ENCODE measurements around the gene CREB5.

The CREB5 gene

DNA sequence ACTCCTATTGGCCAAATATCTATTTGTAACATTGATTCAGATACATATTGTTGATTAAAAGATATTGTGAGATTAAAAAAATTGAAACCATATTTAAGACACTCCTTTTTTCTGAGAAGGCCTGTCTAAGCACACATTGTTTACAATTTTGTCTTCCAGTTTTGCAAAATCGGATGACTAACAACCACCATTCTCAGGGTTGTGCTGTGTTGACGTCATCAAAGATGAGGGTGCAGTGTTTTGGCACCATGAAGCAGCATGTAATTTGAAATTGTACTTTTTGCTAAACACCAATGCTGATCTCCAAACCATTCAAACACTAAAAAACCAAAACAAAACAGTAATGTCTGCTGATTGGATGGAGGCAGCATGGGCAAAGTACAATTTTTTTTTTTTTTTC, 7.4 kb downstream of the CREB5 start:
- DNase-seq (ENCODE audit: low read depth), result no peak
- TF ChIP-seq, protein P1, sequence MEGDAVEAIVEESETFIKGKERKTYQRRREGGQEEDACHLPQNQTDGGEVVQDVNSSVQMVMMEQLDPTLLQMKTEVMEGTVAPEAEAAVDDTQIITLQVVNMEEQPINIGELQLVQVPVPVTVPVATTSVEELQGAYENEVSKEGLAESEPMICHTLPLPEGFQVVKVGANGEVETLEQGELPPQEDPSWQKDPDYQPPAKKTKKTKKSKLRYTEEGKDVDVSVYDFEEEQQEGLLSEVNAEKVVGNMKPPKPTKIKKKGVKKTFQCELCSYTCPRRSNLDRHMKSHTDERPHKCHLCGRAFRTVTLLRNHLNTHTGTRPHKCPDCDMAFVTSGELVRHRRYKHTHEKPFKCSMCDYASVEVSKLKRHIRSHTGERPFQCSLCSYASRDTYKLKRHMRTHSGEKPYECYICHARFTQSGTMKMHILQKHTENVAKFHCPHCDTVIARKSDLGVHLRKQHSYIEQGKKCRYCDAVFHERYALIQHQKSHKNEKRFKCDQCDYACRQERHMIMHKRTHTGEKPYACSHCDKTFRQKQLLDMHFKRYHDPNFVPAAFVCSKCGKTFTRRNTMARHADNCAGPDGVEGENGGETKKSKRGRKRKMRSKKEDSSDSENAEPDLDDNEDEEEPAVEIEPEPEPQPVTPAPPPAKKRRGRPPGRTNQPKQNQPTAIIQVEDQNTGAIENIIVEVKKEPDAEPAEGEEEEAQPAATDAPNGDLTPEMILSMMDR (IDR thresholded peaks at IDR 0.05; ENCODE audit: low read depth, low read length, missing control alignments), result no peak
- no peak overlapping the region for H3K4me3 ChIP-seq (ENCODE audit: low read depth, low read length)

DNA sequence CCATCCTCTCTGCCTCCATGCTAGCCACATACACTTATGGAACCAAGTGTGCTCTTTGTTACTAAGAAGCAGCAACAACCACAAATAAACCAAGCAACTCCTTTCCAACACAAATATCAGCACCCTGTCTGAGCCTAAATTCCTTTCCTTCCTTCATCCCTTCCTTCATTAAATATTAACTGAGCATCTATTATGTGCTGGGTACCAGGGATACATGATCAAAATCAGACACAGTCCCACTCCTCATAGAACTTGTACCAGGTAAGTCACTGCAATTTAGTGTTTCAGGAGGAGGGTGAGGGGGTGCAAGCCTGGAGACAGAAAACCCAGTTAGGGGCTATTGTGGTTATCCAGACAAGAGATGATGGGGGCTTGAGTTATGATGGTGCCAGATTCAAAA, 10.8 kb downstream of the CREB5 start:
- DNase-seq (ENCODE audit: low read depth), result no peak
- no peak overlapping the region for H3K4me3 ChIP-seq (ENCODE audit: low read depth, low read length)
- TF ChIP-seq, protein P1 (IDR thresholded peaks at IDR 0.05; ENCODE audit: low read depth, low read length, missing control alignments), result no peak

DNA sequence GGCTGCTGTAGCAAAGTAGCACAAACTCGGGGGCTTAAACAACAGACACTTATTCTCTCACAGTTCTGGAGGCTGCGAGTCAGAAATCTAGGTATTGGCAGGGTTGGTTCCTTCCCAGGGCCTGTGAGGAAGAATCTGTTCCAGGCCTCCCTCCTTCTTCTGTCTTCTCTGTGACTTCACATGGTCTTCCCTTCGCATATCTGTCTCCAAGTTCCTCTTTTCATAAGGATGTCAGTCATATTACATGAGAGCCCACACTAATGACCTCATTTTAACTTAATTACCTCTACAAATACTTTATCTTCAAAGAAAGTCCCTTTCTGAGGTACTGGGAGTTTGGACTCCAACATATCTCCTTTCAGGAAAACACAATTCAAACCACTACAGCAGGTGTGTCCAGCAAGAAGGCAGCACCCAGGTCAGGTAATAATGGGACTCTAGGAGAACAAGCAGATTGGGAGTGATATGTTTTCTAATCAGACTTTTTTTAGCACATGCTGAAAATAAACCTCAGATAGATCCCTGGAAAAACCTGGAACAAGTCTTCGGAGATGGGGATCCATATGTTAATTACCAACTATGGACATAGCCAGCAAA, 11.7 kb downstream of the CREB5 start:
- TF ChIP-seq, protein P1 (IDR thresholded peaks at IDR 0.05; ENCODE audit: low read depth, low read length, missing control alignments), result no peak
- no peak overlapping the region for H3K4me3 ChIP-seq (ENCODE audit: low read depth, low read length)
- no peak for DNase-seq (ENCODE audit: low read depth)

DNA sequence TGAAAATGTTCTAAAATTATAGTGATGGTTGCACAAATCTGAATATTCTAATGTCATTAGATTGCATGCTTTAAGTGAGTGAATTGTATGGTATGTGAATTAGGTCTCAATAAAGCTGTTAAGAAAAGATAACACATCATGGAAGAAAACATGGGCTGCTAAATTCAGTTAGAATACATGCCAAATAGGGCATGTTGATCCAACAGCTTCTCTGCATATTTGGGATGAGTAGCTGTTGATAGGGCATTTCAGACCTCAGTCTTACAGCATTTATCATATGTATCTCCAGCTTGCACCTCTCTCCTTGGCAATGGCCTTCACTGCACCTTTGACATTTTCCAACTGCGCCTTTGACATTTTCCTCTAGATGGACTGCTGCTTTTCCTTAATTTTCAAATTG, 13.2 kb downstream of the CREB5 start:
- no peak for DNase-seq (ENCODE audit: low read depth)
- TF ChIP-seq, protein P1 (IDR thresholded peaks at IDR 0.05; ENCODE audit: low read depth, low read length, missing control alignments), result no peak
- H3K4me3 ChIP-seq (ENCODE audit: low read depth, low read length), result no peak overlapping the region

DNA sequence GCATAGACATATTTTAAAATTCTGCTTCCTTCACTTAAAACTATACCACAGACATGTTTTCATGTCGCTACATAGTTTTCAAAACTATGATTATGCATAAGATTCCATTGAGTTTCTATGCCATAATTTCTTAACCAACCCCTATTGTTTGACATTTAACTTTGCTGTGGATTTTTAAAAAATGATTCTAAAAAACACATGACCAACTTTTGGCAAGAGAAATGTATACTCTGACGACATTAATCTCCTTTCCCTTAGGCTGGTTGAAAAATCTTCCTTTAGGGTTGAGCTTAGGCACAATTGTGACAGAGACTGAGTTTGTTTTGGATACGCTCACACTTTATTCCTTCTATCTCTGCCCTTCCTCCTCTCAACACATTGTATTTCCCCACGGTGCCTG, 14.9 kb downstream of the CREB5 start:
- DNase-seq (ENCODE audit: low read depth), result no peak
- H3K4me3 ChIP-seq (ENCODE audit: low read depth, low read length), result no peak overlapping the region
- TF ChIP-seq, protein P1 (IDR thresholded peaks at IDR 0.05; ENCODE audit: low read depth, low read length, missing control alignments), result no peak

DNA sequence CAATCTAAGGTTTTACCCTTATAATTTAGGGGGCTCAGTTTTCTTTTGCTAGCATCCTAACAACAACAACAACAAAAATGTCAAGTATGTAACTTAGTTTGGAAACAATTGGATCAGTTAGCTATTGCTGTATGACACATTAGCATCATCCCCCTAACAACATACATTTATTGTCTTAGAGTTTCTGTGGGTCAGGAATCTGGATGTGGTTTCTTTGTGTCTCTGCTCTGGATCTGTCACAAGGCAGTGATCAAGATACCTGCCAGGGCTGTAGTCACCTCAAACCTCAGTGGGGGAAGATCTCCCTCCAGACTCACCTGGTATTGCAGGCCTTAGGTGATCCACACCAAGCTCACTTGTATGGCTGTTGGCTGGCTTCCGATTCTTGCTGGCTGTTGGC, 18.3 kb downstream of the CREB5 start:
- DNase-seq (ENCODE audit: low read depth), result no peak
- TF ChIP-seq, protein P1 (IDR thresholded peaks at IDR 0.05; ENCODE audit: low read depth, low read length, missing control alignments), result no peak
- H3K4me3 ChIP-seq (ENCODE audit: low read depth, low read length), result no peak overlapping the region

DNA sequence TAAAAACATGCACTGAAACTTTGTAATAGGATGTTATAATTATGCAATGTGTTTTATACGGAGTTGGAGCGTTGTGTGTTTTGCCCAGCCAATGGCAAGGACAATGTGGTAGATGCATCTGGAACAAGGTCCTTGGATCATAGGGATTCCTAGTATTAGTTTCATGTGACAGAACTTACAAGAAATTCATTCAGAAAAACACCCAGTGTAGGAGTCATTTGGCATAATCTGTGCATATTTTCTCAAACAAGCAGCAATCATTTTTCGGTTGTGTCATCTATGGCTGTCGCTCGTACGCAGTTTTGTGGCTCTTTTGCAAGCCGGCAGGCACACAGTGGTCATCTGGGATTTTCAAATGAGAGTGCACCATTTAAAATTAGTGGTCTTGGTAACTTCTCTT, 19.8 kb downstream of the CREB5 start:
- DNase-seq (ENCODE audit: low read depth), result no peak
- no peak overlapping the region for H3K4me3 ChIP-seq (ENCODE audit: low read depth, low read length)
- TF ChIP-seq, protein P1 (IDR thresholded peaks at IDR 0.05; ENCODE audit: low read depth, low read length, missing control alignments), result no peak
